ENCODE measurements around the gene ZDHHC8. TPM values are rescaled to one million over a fixed set of nuclear protein-coding genes. Genes with fewer than 3 reads are reported as not detected.
A peak's percentile ranks its signal among the peaks of the same experiment; 100 is the strongest.

The ZDHHC8 gene
- total RNA-seq, 8 experiments from 2014 or later = 4.5 to 34.5 (median 8.9) TPM

DNA sequence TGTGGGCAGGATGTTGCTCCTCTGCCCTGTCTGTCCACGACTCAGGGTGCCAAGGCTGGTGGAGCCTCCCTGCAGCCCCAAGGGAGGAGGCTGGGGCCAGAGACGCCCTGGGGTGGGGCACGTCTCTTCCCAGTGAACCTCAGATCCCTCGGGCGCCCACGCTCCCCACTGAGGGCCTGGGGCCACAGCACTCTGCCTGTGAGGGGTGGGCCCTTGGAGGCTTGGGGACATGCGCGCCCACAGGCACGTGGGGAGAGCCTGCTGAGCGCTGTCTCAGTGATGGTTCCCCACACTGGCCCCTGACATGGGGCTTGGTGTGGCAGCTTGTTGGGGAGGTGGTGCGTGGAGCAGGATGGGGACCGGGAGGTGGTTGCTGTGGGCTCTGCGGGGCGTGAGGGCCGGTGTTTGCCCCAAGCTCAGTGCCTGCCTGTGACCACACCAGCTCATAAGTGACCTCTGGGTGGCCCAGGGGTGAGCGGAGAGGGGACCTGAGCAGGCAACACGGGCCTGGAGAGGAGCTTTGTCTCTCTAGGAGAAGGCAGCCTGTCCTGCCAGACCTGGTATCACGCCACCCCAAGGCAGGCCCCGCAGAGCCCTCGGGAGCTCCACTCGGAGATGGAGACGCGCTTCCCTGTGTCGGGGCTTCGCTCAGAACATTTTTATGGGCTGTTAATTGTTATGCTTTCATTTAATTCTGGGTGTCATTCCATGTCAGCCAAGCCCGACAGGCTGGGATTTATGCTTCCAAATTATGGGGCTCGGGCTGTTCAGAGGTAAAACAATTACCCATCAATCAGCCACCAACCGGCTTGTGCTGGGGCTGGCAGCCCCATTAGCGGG is 46.7 kb downstream of the ZDHHC8 start:
- in situ Hi-C loops (cut with MboI; ENCODE audit: low pct_unique_long_range_greater_than_20kb in 2 of 9, low sequenced_read_pairs in 9 of 9, unreplicated experiment in 9 of 9) = no loop called here
- ATAC-seq (replicated peaks in 6 of 8) = peak in 5 of 8 experiments; percentile 31 to 62 (median 48)
- Histone ChIP-seq H3K4me1 (replicated peaks in 1 of 2) (peaks cover 59 to 61% of the 10 kb centered on the region in 2 donors), H3K27ac (peak overlapping the region; percentile 16 to 51), H3K4me3 (no peak overlapping the region)
- WGBS, 10 experiments = 40 to 70% (median 60%) methylated on average over 1 to 12 of the region's 29 CpGs; no CpG with 5 or more reads in 7 of the 10 experiments

DNA sequence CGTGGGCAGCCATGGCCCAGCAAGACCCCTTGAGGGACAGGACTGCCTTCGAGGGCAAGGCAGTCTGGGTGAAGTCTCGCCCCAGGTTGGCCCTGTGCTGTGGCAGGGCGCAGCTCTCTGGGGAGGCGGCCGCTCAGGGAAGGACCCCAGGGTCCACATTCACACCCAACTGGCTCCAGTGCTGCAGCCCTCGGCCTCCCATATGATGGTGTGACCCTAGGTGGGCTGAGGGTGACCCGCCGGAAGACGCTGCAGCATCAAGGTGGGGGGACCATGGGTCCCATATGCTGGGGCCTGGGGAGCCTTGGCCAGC is 47.3 kb downstream of the ZDHHC8 start:
- in situ Hi-C loops (cut with MboI; ENCODE audit: low pct_unique_long_range_greater_than_20kb in 2 of 9, low sequenced_read_pairs in 9 of 9, unreplicated experiment in 9 of 9) = no loop called here
- Histone ChIP-seq H3K4me1 (replicated peaks in 1 of 2) (peaks cover 54 to 61% of the 10 kb centered on the region in 2 donors), H3K4me3 (no peak overlapping the region), H3K27ac (peak overlapping the region in 1 of 2 donors; percentile 51)
- ATAC-seq (replicated peaks in 6 of 8) = peak in 1 of 8 experiments; percentile 3
- no CpG with 5 or more reads among the region's 10 CpGs for WGBS, 10 experiments

GRCh38 chr22:20179455-20180244 is 48.0 kb downstream of the ZDHHC8 start:
- no peak for ATAC-seq (replicated peaks in 6 of 8)
- Histone ChIP-seq H3K4me3 (no peak overlapping the region), H3K4me1 (replicated peaks in 1 of 2) (peaks cover 53 to 61% of the 10 kb centered on the region in 2 donors), H3K27ac (no peak overlapping the region)
- in situ Hi-C loops (cut with MboI; ENCODE audit: low pct_unique_long_range_greater_than_20kb in 2 of 9, low sequenced_read_pairs in 9 of 9, unreplicated experiment in 9 of 9) = no loop called here
- WGBS, 10 experiments = 90 to 93% methylated on average over 2 to 3 of the region's 27 CpGs; no CpG with 5 or more reads in 8 of the 10 experiments

DNA sequence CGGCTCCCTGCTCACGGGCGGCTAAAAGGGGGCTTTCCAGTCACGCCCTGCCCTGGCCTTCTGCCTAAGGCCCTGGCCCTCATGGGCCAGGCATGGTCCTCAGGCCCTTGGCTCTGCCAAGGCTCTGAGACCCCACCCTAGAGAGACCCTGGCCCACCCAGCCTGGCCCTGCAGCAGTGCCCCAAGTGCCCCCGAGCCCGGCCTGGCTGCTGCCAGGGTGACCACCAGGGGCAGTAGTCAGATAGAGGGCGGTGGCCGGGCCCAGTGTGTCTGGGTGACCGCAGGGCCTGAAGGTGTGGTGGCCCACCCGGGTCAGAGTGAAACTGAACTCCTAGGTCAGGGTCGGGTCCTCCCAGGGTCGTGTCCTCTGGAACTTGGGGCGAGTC is 48.6 kb downstream of the ZDHHC8 start:
- peaks cover 50 to 61% of the 10 kb centered on the region in 2 donors for H3K4me1 ChIP-seq (replicated peaks in 1 of 2)
- no peak overlapping the region for H3K4me3 ChIP-seq
- in situ Hi-C loops (cut with MboI; ENCODE audit: low pct_unique_long_range_greater_than_20kb in 2 of 9, low sequenced_read_pairs in 9 of 9, unreplicated experiment in 9 of 9) = no loop called here
- peak in 1 of 8 experiments; percentile 15 for ATAC-seq (replicated peaks in 6 of 8)
- 68 to 100% (median 100%) methylated on average over 1 to 4 of the region's 13 CpGs; no CpG with 5 or more reads in 7 of the 10 experiments for WGBS, 10 experiments
- H3K27ac ChIP-seq = peak overlapping the region in 1 of 2 donors; percentile 38

- 40 to 100% (median 87%) methylated on average over 1 to 6 of the region's 8 CpGs; no CpG with 5 or more reads in 5 of the 10 experiments for WGBS, 10 experiments
- ATAC-seq (replicated peaks in 6 of 8) = peak in 2 of 8 experiments; percentile 19 to 25
- no peak overlapping the region for H3K4me3 ChIP-seq
- in situ Hi-C loops (cut with MboI; ENCODE audit: low pct_unique_long_range_greater_than_20kb in 2 of 9, low sequenced_read_pairs in 9 of 9, unreplicated experiment in 9 of 9) = no loop called here
- peaks cover 50 to 59% of the 10 kb centered on the region in 2 donors for H3K4me1 ChIP-seq (replicated peaks in 1 of 2)
- peak overlapping the region in 1 of 2 donors; percentile 38 for H3K27ac ChIP-seq
These were observed 49.0 kb downstream of the ZDHHC8 start for GRCh38 chr22:20180640-20181039.

DNA sequence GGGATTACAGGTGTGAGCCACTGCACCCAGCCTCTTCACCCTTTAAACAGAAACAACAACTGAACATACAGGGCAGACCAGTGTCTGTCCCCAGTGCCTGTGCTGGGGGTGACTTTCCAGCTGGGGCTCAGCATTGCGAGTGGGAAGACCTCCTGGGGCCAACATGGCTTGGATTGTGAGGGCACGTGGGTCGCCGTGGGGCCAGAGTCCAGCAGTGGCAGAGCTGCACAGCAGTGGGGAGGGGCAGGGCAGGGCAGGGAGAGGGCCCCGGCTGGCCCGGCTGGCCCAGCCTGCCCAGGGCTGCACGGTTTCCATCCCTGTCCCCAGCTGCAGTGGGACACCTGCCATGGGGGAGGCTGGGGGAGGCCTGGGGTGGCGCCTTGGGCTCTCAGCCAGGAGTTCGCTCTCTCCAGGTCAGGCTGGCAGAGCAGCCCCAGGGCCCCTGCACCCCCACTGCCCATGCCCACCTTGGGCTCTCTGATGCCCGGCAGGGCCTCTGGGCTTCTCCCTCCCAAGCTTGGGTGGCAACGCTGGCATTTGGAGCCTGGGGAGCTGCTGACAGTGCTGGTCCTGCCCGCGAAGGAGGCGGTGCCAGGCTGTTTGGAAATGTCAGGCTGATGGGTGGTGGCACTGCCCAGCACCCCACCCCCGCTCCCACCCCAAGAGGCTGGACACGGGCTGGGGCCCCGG is 49.7 kb downstream of the ZDHHC8 start:
- ATAC-seq (replicated peaks in 6 of 8) = peak in 1 of 8 experiments; percentile 3
- H3K4me1 ChIP-seq (replicated peaks in 1 of 2) = peaks cover 50 to 55% of the 10 kb centered on the region in 2 donors
- no CpG with 5 or more reads among the region's 17 CpGs for WGBS, 10 experiments
- H3K27ac ChIP-seq = peak overlapping the region; percentile 17 to 60
- H3K4me3 ChIP-seq = no peak overlapping the region
- in situ Hi-C loops (cut with MboI; ENCODE audit: low pct_unique_long_range_greater_than_20kb in 2 of 9, low sequenced_read_pairs in 9 of 9, unreplicated experiment in 9 of 9) = no loop called here

DNA sequence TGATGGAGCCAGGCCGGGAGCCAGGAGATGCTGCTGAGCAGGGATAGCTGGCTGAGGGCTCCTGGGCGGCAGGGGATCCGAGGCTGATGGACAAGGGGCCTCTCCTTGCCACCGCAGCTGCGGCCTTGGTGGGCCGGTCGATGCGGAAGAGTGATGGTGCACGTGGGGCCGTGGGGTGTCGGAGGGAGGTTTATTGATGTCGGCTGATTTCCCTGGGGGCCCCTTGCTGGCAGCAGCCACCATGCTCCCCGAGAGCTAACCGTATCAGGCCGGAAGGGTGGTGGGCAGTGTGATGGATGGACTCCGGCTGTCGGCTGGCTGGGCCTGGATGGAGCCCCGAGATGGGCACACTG is 50.3 kb downstream of the ZDHHC8 start:
- Histone ChIP-seq H3K4me3 (no peak overlapping the region), H3K4me1 (replicated peaks in 1 of 2) (peaks cover 49 to 55% of the 10 kb centered on the region in 2 donors), H3K27ac (peak overlapping the region; percentile 17 to 60)
- in situ Hi-C loops (cut with MboI; ENCODE audit: low pct_unique_long_range_greater_than_20kb in 2 of 9, low sequenced_read_pairs in 9 of 9, unreplicated experiment in 9 of 9) = no loop called here
- 40 to 60% methylated on average over 3 to 4 of the region's 18 CpGs; no CpG with 5 or more reads in 8 of the 10 experiments for WGBS, 10 experiments
- peak in 5 of 8 experiments; percentile 66 to 80 (median 70) for ATAC-seq (replicated peaks in 6 of 8)

- ATAC-seq (replicated peaks in 6 of 8) = peak in 5 of 8 experiments; percentile 2 to 13 (median 9)
- Histone ChIP-seq H3K4me3 (no peak overlapping the region), H3K27ac (peak overlapping the region in 1 of 2 donors; percentile 60), H3K4me1 (replicated peaks in 1 of 2) (peaks cover 44 to 53% of the 10 kb centered on the region in 2 donors)
- in situ Hi-C loops (cut with MboI; ENCODE audit: low pct_unique_long_range_greater_than_20kb in 2 of 9, low sequenced_read_pairs in 9 of 9, unreplicated experiment in 9 of 9) = no loop called here
- WGBS, 10 experiments = 40% methylated on average over 2 of the region's 9 CpGs; no CpG with 5 or more reads in 9 of the 10 experiments
These were observed 50.8 kb downstream of the ZDHHC8 start for GRCh38 chr22:20182365-20182764.

DNA sequence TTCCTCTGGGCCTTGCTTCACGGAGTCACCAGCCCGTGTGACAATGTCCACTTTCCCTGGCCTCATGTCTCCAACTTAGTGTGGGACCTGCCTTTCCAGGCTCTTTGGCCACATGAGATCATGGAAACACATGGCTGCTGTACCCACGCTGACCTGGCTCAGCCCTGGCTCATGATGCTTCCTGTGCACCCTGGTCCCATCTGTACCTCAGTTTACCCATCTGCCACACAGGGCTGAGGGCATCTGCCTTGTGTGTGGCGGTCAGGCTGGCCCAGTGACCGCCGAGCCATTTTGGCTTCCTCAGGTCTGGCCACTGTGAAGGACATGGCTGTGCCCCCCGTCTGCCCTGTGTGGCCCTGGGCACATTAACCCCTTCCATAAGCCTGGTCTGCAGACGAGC is 51.5 kb downstream of the ZDHHC8 start:
- H3K4me1 ChIP-seq (replicated peaks in 1 of 2) = peaks cover 36 to 45% of the 10 kb centered on the region in 2 donors
- in situ Hi-C loops (cut with MboI; ENCODE audit: low pct_unique_long_range_greater_than_20kb in 2 of 9, low sequenced_read_pairs in 9 of 9, unreplicated experiment in 9 of 9) = no loop called here
- WGBS, 10 experiments = 0 to 100% (median 64%) methylated on average over 1 to 2 of the region's 8 CpGs; no CpG with 5 or more reads in 7 of the 10 experiments

GRCh38 chr22:20183823-20184222 is 52.2 kb downstream of the ZDHHC8 start:
- no peak for ATAC-seq (replicated peaks in 6 of 8)
- in situ Hi-C loops (cut with MboI; ENCODE audit: low pct_unique_long_range_greater_than_20kb in 2 of 9, low sequenced_read_pairs in 9 of 9, unreplicated experiment in 9 of 9) = no loop called here
- Histone ChIP-seq H3K4me1 (replicated peaks in 1 of 2) (peaks cover 29 to 38% of the 10 kb centered on the region in 2 donors), H3K4me3 (no peak overlapping the region), H3K27ac (no peak overlapping the region)
- WGBS, 10 experiments = 50 to 100% methylated on average over 1 to 2 of the region's 6 CpGs; no CpG with 5 or more reads in 8 of the 10 experiments

More for the DNA sequence above, 51.5 kb downstream of the ZDHHC8 start:
- ATAC-seq (replicated peaks in 6 of 8) = no peak
- no peak overlapping the region for H3K4me3 ChIP-seq
- no peak overlapping the region for H3K27ac ChIP-seq

DNA sequence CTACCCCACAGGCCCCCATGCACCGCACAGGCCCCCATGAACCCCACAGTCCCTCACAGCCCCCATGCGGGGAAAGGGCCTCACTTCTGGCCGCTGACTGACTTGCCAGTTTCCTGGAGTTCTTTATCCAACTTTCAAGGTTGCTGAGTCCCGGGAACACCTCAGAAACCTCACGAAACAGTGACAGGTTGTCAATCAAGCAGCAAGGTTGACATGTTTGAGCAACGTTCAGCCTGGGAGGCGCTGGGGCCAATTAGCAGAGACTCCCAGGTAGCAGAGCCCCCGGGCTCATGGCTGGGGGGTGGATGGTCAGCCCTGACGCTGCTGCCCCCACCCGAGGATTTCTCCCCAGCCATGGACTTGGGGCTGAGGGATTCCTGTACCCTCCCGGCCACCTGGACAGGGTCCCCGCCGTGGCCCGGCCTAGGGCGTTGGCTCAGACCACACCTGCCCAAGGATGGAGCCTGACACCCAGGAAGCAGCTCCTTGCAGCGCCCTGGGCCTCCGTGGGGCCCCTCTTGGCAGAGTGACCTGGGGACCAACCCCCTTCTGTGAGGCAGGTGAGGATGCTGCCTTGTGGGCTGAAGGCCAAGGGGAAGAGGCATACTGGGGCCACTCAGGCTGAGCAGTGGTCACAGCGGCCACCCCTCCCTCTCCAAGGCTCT is 53.0 kb downstream of the ZDHHC8 start:
- Histone ChIP-seq H3K4me1 (replicated peaks in 1 of 2) (peaks cover 26 to 31% of the 10 kb centered on the region in 2 donors), H3K27ac (no peak overlapping the region), H3K4me3 (no peak overlapping the region)
- 80% methylated on average over 1 to 5 of the region's 18 CpGs; no CpG with 5 or more reads in 8 of the 10 experiments for WGBS, 10 experiments
- in situ Hi-C loops (cut with MboI; ENCODE audit: low pct_unique_long_range_greater_than_20kb in 2 of 9, low sequenced_read_pairs in 9 of 9, unreplicated experiment in 9 of 9) = no loop called here
- ATAC-seq (replicated peaks in 6 of 8) = no peak

DNA sequence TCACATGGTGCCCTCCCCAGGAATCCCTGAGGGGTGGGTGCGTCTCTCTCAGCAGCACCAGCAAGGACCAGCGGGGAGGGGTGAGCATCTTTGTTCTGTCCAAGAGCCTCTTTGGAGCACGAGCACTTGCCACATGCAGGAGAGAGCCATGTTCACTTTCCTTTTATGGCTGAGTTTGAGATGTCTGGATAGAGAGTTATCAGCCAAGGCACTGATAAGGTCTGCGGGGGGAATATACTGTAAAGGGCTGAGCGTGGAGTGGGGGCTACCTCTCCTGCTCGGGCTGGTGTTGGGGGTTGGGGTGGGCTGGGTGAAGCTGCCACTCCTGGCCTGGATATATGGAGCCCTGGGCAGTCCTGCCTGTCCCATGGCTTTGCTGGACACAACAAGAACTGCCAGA is 54.1 kb downstream of the ZDHHC8 start:
- Histone ChIP-seq H3K4me1 (replicated peaks in 1 of 2) (peaks cover 22 to 26% of the 10 kb centered on the region in 2 donors), H3K27ac (no peak overlapping the region), H3K4me3 (no peak overlapping the region)
- no peak for ATAC-seq (replicated peaks in 6 of 8)
- in situ Hi-C loops (cut with MboI; ENCODE audit: low pct_unique_long_range_greater_than_20kb in 2 of 9, low sequenced_read_pairs in 9 of 9, unreplicated experiment in 9 of 9) = no loop called here
- WGBS, 10 experiments = 89% methylated on average over 3 of the region's 6 CpGs; no CpG with 5 or more reads in 9 of the 10 experiments
